GM23338 (cell line): ENCODE measurements around the gene ALG5. TPM values are rescaled to one million over a fixed set of nuclear protein-coding genes. Genes with fewer than 3 reads are reported as not detected.

Experiments
- ATAC-seq: fragments of 200-7000 bp; cut with Tn5 transposase; 3 replicates; pipeline ENCODE4 v1.9.1; 2020
- DNase-seq: peaks from one replicate; pipeline ENCODE4 v3.0.0-alpha.2; 2015; ENCODE audit warnings: low spot score
- H2AFZ ChIP-seq: fragments of 200-600 bp; sonication (generic); 2 replicates; pipeline ENCODE4 v1.8.0; 2016; ENCODE audit warnings: antibody characterized with exemption, mild to moderate bottlenecking, moderate library complexity
- H3F3A ChIP-seq: fragments of 200-600 bp; sonication (generic); replicated peaks from 2 replicates; pipeline ENCODE4 v1.8.0; 2017; ENCODE audit warnings: antibody characterized with exemption, mixed run types, low read depth
- H3K27ac ChIP-seq: fragments of 200-600 bp; sonication (generic); 2 replicates; pipeline ENCODE4 v1.6.1; 2016; ENCODE audit warnings: low read depth
- H3K27me3 ChIP-seq: fragments of 200-600 bp; sonication (generic); 2 replicates; pipeline ENCODE4 v1.8.0; 2016; ENCODE audit warnings: mild to moderate bottlenecking, mixed run types, moderate library complexity; ENCODE audit not compliant: insufficient read depth
- H3K36me3 ChIP-seq: fragments of 200-600 bp; sonication (generic); 2 replicates; pipeline ENCODE4 v1.8.0; 2016; ENCODE audit warnings: mild to moderate bottlenecking; ENCODE audit not compliant: insufficient read depth
- H3K4me1 ChIP-seq: fragments of 200-600 bp; sonication (generic); 2 replicates; pipeline ENCODE4 v1.8.0; 2016; ENCODE audit warnings: mild to moderate bottlenecking, moderate library complexity; ENCODE audit not compliant: insufficient read depth
- H3K4me2 ChIP-seq: fragments of 200-600 bp; sonication (generic); 2 replicates; pipeline ENCODE4 v1.7.1; 2017; ENCODE audit warnings: mixed run types
- H3K4me3 ChIP-seq: fragments of 200-600 bp; sonication (generic); 2 replicates; pipeline ENCODE4 v1.6.1; 2016; ENCODE audit warnings: mixed run types
- H3K79me2 ChIP-seq: fragments of 200-600 bp; sonication (generic); replicated peaks from 2 replicates; pipeline ENCODE4 v1.8.0; 2017; ENCODE audit warnings: mild to moderate bottlenecking; ENCODE audit not compliant: insufficient read depth
- H3K9me2 ChIP-seq: fragments of 200-600 bp; sonication (generic); 2 replicates; pipeline ENCODE4 v1.8.0; 2017; ENCODE audit not compliant: insufficient read depth
- H4K20me1 ChIP-seq: fragments of 200-600 bp; sonication (generic); replicated peaks from 2 replicates; pipeline ENCODE4 v1.8.0; 2017; ENCODE audit warnings: mild to moderate bottlenecking; ENCODE audit not compliant: insufficient read depth
- H3K27ac Mint-ChIP-seq: 2 replicates; pipeline ENCODE4 v1.8.0; 2020; ENCODE audit warnings: inconsistent platforms, mild to moderate bottlenecking, moderate library complexity, mixed read lengths
- H3K27me3 Mint-ChIP-seq: 3 replicates; pipeline ENCODE4 v1.8.0; 2022; ENCODE audit warnings: low read depth, mild to moderate bottlenecking, moderate library complexity, mixed read lengths, inconsistent platforms; ENCODE audit not compliant: insufficient read depth, poor library complexity
- H3K36me3 Mint-ChIP-seq: 3 replicates; pipeline ENCODE4 v1.8.0; 2021; ENCODE audit warnings: low read depth, mild to moderate bottlenecking, inconsistent platforms, moderate library complexity, mixed read lengths
- H3K4me1 Mint-ChIP-seq: 3 replicates; pipeline ENCODE4 v1.8.0; 2020; ENCODE audit warnings: mild to moderate bottlenecking, inconsistent platforms, mixed read lengths
- H3K4me3 Mint-ChIP-seq: 3 replicates; pipeline ENCODE4 v1.8.0; 2021; ENCODE audit warnings: moderate library complexity, mild to moderate bottlenecking, inconsistent platforms, mixed read lengths
- H3K9me3 Mint-ChIP-seq: 3 replicates; pipeline ENCODE4 v1.8.0; 2020; ENCODE audit warnings: moderate library complexity, mild to moderate bottlenecking, inconsistent platforms, mixed read lengths
- EZH2 ChIP-seq: fragments of 200-600 bp; sonication (generic); IDR thresholded peaks from one replicate; pipeline ENCODE4 v1.8.0; 2017; ENCODE audit warnings: antibody characterized with exemption, mild to moderate bottlenecking, low read depth; ENCODE audit not compliant: unreplicated experiment
- EZH2phosphoT487 ChIP-seq: fragments of 200-600 bp; sonication (generic); IDR thresholded peaks from one replicate; pipeline ENCODE4 v1.8.1; 2018; ENCODE audit warnings: antibody characterized with exemption; ENCODE audit not compliant: unreplicated experiment
- NANOG ChIP-seq: IDR thresholded peaks from 2 replicates; pipeline ENCODE4 v1.6.1; 2016; ENCODE audit warnings: antibody characterized with exemption, borderline replicate concordance
- POLR2AphosphoS5 ChIP-seq: IDR thresholded peaks from 2 replicates; pipeline ENCODE4 v1.6.1; 2016; ENCODE audit warnings: antibody characterized with exemption, low read depth
- STAT1 ChIP-seq: IDR thresholded peaks from one replicate; pipeline ENCODE4 v1.6.1; 2016; ENCODE audit warnings: antibody characterized with exemption; ENCODE audit not compliant: unreplicated experiment
- ZNF331 ChIP-seq: fragments of 250-450 bp; sonication (Bioruptor Pico); IDR thresholded peaks from 2 replicates; pipeline ENCODE4 v1.5.0; 2020; ENCODE audit warnings: low read depth, mild to moderate bottlenecking, moderate library complexity
- polyA plus RNA-seq: library from polyadenylated mRNA; unstranded; fragments of >200 nt; fragmentation: Nextera tagmentation; extraction: Ambion mirVana; gene quantifications from 2 replicates; pipeline ENCODE4 v1.2.1, GENCODE V29; 2016
- total RNA-seq: library from RNA; depleted of rRNA; stranded (reverse); fragments of >200 nt; shearing (Covaris generic); gene quantifications from 2 replicates; pipeline ENCODE4 v1.2.3, GENCODE V29; 2014
- TF ChIP-seq, protein P1 (sequence below): IDR thresholded peaks from one replicate; pipeline ENCODE4 v1.6.1; 2018; ENCODE audit warnings: antibody characterized with exemption; ENCODE audit not compliant: unreplicated experiment
- TF ChIP-seq, protein P2 (sequence below): fragments of 250-450 bp; sonication (Bioruptor Pico); IDR thresholded peaks from 2 replicates; pipeline ENCODE4 v1.5.0; 2020; ENCODE audit warnings: mild to moderate bottlenecking, moderate library complexity
- TF ChIP-seq, protein P3 (sequence below), 2 experiments: fragments of 200-600 bp in 1 of 2; sonication (generic) in 1 of 2; conservative IDR thresholded peaks; 2 replicates each; pipeline versions ENCODE4 v1.5.1 to v1.6.1; 2016 to 2017; ENCODE audit warnings: antibody characterized with exemption in 2 of 2, low read depth in 2 of 2, mild to moderate bottlenecking in 2 of 2, moderate library complexity in 1 of 2

The ALG5 gene
- total and polyA plus RNA-seq, 2 experiments from 2014 or later, result 15.6 to 34.0 TPM

DNA sequence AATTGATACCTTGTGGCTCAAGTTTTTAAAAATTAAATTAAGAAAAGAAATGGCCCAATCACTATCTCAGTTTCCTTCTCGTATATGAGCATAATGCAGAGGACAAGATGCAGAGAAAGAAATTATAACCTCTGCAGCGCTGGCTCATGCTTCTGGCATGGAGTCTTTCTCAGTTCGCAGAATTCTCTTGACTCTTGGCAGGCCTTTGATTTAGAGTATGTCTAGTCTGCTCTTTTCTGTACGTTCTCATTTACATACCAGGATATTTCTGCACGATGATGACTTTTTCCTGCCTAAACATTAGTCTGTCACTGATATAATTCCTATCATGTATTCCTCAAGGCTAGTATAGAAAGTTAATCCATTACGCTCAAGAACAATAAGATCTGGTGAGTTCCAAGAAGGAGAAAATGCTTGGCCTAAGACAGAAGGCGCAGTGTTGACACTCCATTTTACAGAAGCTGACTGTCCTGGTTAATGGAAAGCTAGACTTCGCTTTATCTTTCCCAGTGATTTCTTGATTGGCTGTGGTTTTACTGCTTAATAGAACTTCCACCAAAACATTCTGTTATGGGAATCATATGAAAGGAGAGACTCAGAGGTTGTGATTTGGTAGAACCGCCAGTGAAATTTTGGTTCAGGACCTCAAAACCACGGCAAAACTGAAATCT lies 77.4 kb downstream of the ALG5 start:
- H3F3A ChIP-seq, result peaks cover 15% of the 10 kb centered on the region; the same call in 1 of the 2 replicates
- Mint-ChIP-seq H3K9me3 (no peaks in the 10 kb centered on the region), H3K4me1 (peaks cover 8% of the 10 kb centered on the region; the same call in 2 of the 3 replicates), H3K27me3 (peaks cover 23% of the 10 kb centered on the region), H3K27ac (no peak overlapping the region), H3K4me3 (no peak overlapping the region), H3K36me3 (no peaks in the 10 kb centered on the region)
- peaks cover 42% of the 10 kb centered on the region for H3K27me3 ChIP-seq
- no peaks in the 10 kb centered on the region for H3K9me2 ChIP-seq
- no peak for TF ChIP-seq EZH2
- DNase-seq (no peak), ATAC-seq (no peak)
- no peaks in the 10 kb centered on the region; the same call in 1 of the 2 replicates for H4K20me1 ChIP-seq
- no peak overlapping the region for H3K4me2 ChIP-seq
- H3K27ac ChIP-seq, result no peak overlapping the region
- no peaks in the 10 kb centered on the region for H3K36me3 ChIP-seq
- peaks cover 15% of the 10 kb centered on the region for H3K4me1 ChIP-seq
- H3K4me3 ChIP-seq, result no peak overlapping the region
- no peak overlapping the region for H2AFZ ChIP-seq
- no peaks in the 10 kb centered on the region for H3K79me2 ChIP-seq

DNA sequence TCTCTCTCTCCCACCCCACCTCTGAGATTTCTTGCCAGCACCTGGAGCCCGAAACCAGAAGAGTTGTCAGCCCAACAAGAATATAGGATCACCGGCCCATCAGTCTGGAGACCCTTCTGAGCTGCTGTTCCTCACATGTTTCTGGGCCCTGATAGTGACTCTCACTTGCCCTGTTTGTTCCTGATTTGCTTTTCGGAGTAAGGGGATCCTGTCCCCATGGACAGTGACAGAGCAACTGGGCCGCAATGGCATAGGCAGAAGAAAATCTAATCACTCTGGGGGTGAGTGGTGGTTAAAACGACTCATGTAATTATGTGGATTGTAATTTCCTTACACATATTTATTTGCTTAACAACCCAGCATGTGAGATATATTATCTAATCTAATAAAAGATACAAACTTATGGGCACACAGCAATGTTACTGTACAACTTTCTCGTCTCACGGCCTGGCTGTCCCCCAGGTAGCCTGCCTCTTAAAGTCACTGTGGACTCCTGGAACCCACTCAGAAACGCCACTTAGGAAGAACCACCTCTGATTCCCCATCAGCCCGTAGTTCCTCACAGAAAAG lies 78.4 kb downstream of the ALG5 start:
- H3K27ac ChIP-seq, result no peak overlapping the region
- TF ChIP-seq, protein P1, sequence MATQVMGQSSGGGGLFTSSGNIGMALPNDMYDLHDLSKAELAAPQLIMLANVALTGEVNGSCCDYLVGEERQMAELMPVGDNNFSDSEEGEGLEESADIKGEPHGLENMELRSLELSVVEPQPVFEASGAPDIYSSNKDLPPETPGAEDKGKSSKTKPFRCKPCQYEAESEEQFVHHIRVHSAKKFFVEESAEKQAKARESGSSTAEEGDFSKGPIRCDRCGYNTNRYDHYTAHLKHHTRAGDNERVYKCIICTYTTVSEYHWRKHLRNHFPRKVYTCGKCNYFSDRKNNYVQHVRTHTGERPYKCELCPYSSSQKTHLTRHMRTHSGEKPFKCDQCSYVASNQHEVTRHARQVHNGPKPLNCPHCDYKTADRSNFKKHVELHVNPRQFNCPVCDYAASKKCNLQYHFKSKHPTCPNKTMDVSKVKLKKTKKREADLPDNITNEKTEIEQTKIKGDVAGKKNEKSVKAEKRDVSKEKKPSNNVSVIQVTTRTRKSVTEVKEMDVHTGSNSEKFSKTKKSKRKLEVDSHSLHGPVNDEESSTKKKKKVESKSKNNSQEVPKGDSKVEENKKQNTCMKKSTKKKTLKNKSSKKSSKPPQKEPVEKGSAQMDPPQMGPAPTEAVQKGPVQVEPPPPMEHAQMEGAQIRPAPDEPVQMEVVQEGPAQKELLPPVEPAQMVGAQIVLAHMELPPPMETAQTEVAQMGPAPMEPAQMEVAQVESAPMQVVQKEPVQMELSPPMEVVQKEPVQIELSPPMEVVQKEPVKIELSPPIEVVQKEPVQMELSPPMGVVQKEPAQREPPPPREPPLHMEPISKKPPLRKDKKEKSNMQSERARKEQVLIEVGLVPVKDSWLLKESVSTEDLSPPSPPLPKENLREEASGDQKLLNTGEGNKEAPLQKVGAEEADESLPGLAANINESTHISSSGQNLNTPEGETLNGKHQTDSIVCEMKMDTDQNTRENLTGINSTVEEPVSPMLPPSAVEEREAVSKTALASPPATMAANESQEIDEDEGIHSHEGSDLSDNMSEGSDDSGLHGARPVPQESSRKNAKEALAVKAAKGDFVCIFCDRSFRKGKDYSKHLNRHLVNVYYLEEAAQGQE, result no peak
- no peak for TF ChIP-seq STAT1
- no peak for TF ChIP-seq POLR2AphosphoS5
- TF ChIP-seq, protein P2, sequence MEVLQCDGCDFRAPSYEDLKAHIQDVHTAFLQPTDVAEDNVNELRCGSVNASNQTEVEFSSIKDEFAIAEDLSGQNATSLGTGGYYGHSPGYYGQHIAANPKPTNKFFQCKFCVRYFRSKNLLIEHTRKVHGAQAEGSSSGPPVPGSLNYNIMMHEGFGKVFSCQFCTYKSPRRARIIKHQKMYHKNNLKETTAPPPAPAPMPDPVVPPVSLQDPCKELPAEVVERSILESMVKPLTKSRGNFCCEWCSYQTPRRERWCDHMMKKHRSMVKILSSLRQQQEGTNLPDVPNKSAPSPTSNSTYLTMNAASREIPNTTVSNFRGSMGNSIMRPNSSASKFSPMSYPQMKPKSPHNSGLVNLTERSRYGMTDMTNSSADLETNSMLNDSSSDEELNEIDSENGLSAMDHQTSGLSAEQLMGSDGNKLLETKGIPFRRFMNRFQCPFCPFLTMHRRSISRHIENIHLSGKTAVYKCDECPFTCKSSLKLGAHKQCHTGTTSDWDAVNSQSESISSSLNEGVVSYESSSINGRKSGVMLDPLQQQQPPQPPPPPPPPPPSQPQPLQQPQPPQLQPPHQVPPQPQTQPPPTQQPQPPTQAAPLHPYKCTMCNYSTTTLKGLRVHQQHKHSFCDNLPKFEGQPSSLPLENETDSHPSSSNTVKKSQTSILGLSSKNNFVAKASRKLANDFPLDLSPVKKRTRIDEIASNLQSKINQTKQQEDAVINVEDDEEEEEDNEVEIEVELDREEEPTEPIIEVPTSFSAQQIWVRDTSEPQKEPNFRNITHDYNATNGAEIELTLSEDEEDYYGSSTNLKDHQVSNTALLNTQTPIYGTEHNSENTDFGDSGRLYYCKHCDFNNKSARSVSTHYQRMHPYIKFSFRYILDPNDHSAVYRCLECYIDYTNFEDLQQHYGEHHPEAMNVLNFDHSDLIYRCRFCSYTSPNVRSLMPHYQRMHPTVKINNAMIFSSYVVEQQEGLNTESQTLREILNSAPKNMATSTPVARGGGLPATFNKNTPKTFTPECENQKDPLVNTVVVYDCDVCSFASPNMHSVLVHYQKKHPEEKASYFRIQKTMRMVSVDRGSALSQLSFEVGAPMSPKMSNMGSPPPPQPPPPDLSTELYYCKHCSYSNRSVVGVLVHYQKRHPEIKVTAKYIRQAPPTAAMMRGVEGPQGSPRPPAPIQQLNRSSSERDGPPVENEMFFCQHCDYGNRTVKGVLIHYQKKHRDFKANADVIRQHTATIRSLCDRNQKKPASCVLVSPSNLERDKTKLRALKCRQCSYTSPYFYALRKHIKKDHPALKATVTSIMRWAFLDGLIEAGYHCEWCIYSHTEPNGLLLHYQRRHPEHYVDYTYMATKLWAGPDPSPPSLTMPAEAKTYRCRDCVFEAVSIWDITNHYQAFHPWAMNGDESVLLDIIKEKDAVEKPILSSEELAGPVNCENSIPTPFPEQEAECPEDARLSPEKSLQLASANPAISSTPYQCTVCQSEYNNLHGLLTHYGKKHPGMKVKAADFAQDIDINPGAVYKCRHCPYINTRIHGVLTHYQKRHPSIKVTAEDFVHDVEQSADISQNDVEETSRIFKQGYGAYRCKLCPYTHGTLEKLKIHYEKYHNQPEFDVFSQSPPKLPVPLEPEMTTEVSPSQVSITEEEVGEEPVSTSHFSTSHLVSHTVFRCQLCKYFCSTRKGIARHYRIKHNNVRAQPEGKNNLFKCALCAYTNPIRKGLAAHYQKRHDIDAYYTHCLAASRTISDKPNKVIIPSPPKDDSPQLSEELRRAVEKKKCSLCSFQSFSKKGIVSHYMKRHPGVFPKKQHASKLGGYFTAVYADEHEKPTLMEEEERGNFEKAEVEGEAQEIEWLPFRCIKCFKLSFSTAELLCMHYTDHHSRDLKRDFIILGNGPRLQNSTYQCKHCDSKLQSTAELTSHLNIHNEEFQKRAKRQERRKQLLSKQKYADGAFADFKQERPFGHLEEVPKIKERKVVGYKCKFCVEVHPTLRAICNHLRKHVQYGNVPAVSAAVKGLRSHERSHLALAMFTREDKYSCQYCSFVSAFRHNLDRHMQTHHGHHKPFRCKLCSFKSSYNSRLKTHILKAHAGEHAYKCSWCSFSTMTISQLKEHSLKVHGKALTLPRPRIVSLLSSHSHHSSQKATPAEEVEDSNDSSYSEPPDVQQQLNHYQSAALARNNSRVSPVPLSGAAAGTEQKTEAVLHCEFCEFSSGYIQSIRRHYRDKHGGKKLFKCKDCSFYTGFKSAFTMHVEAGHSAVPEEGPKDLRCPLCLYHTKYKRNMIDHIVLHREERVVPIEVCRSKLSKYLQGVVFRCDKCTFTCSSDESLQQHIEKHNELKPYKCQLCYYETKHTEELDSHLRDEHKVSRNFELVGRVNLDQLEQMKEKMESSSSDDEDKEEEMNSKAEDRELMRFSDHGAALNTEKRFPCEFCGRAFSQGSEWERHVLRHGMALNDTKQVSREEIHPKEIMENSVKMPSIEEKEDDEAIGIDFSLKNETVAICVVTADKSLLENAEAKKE (CRISPR knock-in tag), result no peak
- TF ChIP-seq, protein P3, sequence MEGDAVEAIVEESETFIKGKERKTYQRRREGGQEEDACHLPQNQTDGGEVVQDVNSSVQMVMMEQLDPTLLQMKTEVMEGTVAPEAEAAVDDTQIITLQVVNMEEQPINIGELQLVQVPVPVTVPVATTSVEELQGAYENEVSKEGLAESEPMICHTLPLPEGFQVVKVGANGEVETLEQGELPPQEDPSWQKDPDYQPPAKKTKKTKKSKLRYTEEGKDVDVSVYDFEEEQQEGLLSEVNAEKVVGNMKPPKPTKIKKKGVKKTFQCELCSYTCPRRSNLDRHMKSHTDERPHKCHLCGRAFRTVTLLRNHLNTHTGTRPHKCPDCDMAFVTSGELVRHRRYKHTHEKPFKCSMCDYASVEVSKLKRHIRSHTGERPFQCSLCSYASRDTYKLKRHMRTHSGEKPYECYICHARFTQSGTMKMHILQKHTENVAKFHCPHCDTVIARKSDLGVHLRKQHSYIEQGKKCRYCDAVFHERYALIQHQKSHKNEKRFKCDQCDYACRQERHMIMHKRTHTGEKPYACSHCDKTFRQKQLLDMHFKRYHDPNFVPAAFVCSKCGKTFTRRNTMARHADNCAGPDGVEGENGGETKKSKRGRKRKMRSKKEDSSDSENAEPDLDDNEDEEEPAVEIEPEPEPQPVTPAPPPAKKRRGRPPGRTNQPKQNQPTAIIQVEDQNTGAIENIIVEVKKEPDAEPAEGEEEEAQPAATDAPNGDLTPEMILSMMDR (conservative IDR thresholded peaks at IDR 0.05; ENCODE audit: low read depth in 2 of 2), result no peak
- TF ChIP-seq ZNF331 (CRISPR knock-in tag), result no peak
- TF ChIP-seq NANOG, result no peak
- no peak for TF ChIP-seq EZH2phosphoT487

More for the DNA sequence above, 78.4 kb downstream of the ALG5 start:
- H3K4me1 Mint-ChIP-seq, result peaks cover 8% of the 10 kb centered on the region; the same call in 2 of the 3 replicates
- Histone ChIP-seq H3F3A (peaks cover 15% of the 10 kb centered on the region; the same call in 1 of the 2 replicates), H3K4me1 (peaks cover 15% of the 10 kb centered on the region), H3K36me3 (no peaks in the 10 kb centered on the region), H3K9me2 (no peaks in the 10 kb centered on the region), H3K4me3 (peak overlapping the region; percentile 62), H2AFZ (peak overlapping the region; percentile 99), H3K4me2 (peak overlapping the region; percentile 89), H3K27me3 (peaks cover 45% of the 10 kb centered on the region), H4K20me1 (no peaks in the 10 kb centered on the region; the same call in 1 of the 2 replicates), H3K79me2 (no peaks in the 10 kb centered on the region)
- H3K27ac Mint-ChIP-seq, result no peak overlapping the region
- no peaks in the 10 kb centered on the region for H3K9me3 Mint-ChIP-seq
- H3K27me3 Mint-ChIP-seq, result peaks cover 23% of the 10 kb centered on the region
- DNase-seq (peak; percentile 38), ATAC-seq (peak; percentile 24)
- peak overlapping the region; percentile 75 for H3K4me3 Mint-ChIP-seq
- H3K36me3 Mint-ChIP-seq, result no peaks in the 10 kb centered on the region
